Mesenchymal stem cell (in vitro differentiated cells and primary cell): Measurements from ENCODE around the gene SPRED2.

Source experiments
- DNase-seq: peaks from one replicate; pipeline ENCODE4 v3.0.0-alpha.2; 2013
- H2AFZ ChIP-seq: one replicate; pipeline ENCODE4 v1.6.1; 2013; ENCODE audit warnings: low read depth, mild to moderate bottlenecking, control low read depth, inconsistent platforms, low read length, moderate library complexity
- H2AK5ac ChIP-seq: 2 replicates; pipeline ENCODE4 v1.6.1; 2013; ENCODE audit warnings: low read length, moderate library complexity, mild to moderate bottlenecking, inconsistent platforms; ENCODE audit not compliant: severe bottlenecking
- H2BK120ac ChIP-seq: one replicate; pipeline ENCODE4 v1.6.1; 2013; ENCODE audit warnings: low read depth, mild to moderate bottlenecking, inconsistent platforms, low read length, moderate library complexity
- H2BK12ac ChIP-seq, 2 experiments: one replicate each; pipeline ENCODE4 v1.6.1; 2013; ENCODE audit warnings: inconsistent platforms in 2 of 2, low read length in 2 of 2, mild to moderate bottlenecking in 2 of 2, moderate library complexity in 2 of 2, control low read depth in 1 of 2
- H2BK15ac ChIP-seq: one replicate; pipeline ENCODE4 v1.6.1; 2013; ENCODE audit warnings: mild to moderate bottlenecking, low read depth, inconsistent platforms; ENCODE audit not compliant: poor library complexity, severe bottlenecking
- H2BK5ac ChIP-seq: 2 replicates; pipeline ENCODE4 v1.6.1; 2013; ENCODE audit warnings: low read depth, mild to moderate bottlenecking, low read length, control low read depth, inconsistent platforms; ENCODE audit not compliant: poor library complexity, severe bottlenecking
- H3K14ac ChIP-seq, 2 experiments: one replicate each; pipeline ENCODE4 v1.6.1; 2013; ENCODE audit warnings: inconsistent platforms in 2 of 2, low read length in 2 of 2, control low read depth in 1 of 2, mild to moderate bottlenecking in 1 of 2, moderate library complexity in 1 of 2
- H3K18ac ChIP-seq, 2 experiments: one replicate each; pipeline ENCODE4 v1.6.1; 2013; ENCODE audit warnings: inconsistent platforms in 2 of 2, low read length in 2 of 2, control low read depth in 1 of 2, low read depth in 1 of 2, mild to moderate bottlenecking in 1 of 2
- H3K23ac ChIP-seq, 2 experiments: one replicate each; pipeline ENCODE4 v1.6.1; 2013; ENCODE audit warnings: inconsistent platforms in 2 of 2, low read length in 2 of 2, mild to moderate bottlenecking in 2 of 2, moderate library complexity in 2 of 2, control low read depth in 1 of 2
- H3K27ac ChIP-seq: 2 replicates; pipeline ENCODE4 v1.5.1; 2013; ENCODE audit warnings: mild to moderate bottlenecking, moderate library complexity, low read length, control low read depth, inconsistent platforms; ENCODE audit not compliant: poor library complexity, severe bottlenecking
- H3K27me3 ChIP-seq, 2 experiments: 2 replicates each; pipeline versions ENCODE4 v1.6.1 to v1.7.0; 2013; ENCODE audit warnings: low read length in 2 of 2, mild to moderate bottlenecking in 2 of 2, moderate library complexity in 2 of 2, control low read depth in 1 of 2, inconsistent platforms in 1 of 2; ENCODE audit not compliant: control insufficient read depth in 1 of 2, insufficient read depth in 1 of 2
- H3K36me3 ChIP-seq, 2 experiments: 2 replicates each; pipeline versions ENCODE4 v1.6.1 to v1.7.0; 2013; ENCODE audit warnings: low read length in 2 of 2, control low read depth in 1 of 2, inconsistent platforms in 1 of 2, low read depth in 1 of 2, mild to moderate bottlenecking in 1 of 2; ENCODE audit not compliant: insufficient read depth in 2 of 2, control insufficient read depth in 1 of 2
- H3K4ac ChIP-seq, 2 experiments: one replicate each; pipeline ENCODE4 v1.6.1; 2013; ENCODE audit warnings: inconsistent platforms in 2 of 2, low read length in 2 of 2, mild to moderate bottlenecking in 2 of 2, moderate library complexity in 2 of 2, control low read depth in 1 of 2, low read depth in 1 of 2
- H3K4me1 ChIP-seq: 2 replicates; pipeline ENCODE4 v1.6.1; 2013; ENCODE audit warnings: low read depth, low read length, control low read depth; ENCODE audit not compliant: control insufficient read depth, insufficient read depth
- H3K4me2 ChIP-seq: 2 replicates; pipeline ENCODE4 v1.6.1; 2013; ENCODE audit warnings: low read length, mild to moderate bottlenecking, inconsistent platforms; ENCODE audit not compliant: poor library complexity, severe bottlenecking
- H3K4me3 ChIP-seq, 2 experiments: 2 replicates each; pipeline versions ENCODE4 v1.5.1 to v1.7.0; 2013; ENCODE audit warnings: low read length in 2 of 2, mild to moderate bottlenecking in 2 of 2, control low read depth in 1 of 2, low read depth in 1 of 2; ENCODE audit not compliant: insufficient read depth in 1 of 2
- H3K79me1 ChIP-seq: replicated peaks from 2 replicates; pipeline ENCODE4 v1.6.1; 2013; ENCODE audit warnings: mild to moderate bottlenecking, control low read depth, low read length, inconsistent platforms; ENCODE audit not compliant: poor library complexity, severe bottlenecking
- H3K9ac ChIP-seq: 2 replicates; pipeline ENCODE4 v1.7.0; 2013; ENCODE audit warnings: mild to moderate bottlenecking, low read length, moderate library complexity
- H3K9me3 ChIP-seq: 2 replicates; pipeline ENCODE4 v1.7.0; 2013; ENCODE audit warnings: mild to moderate bottlenecking, low read length; ENCODE audit not compliant: control insufficient read depth
- H4K8ac ChIP-seq: one replicate; pipeline ENCODE4 v1.6.1; 2013; ENCODE audit warnings: inconsistent platforms, mild to moderate bottlenecking, low read length, moderate library complexity
- H4K91ac ChIP-seq: one replicate; pipeline ENCODE4 v1.6.1; 2013; ENCODE audit warnings: mild to moderate bottlenecking, low read length, inconsistent platforms
- WGBS: methylation state at CpG from one replicate; pipeline ENCODE4 v1.1.7; 2013; ENCODE audit warnings: mixed read lengths; 5-methylcytosine and 5-hydroxymethylcytosine counted together

Gene SPRED2

GRCh38 chr2:65358678-65359400 lies 73.6 kb downstream of the SPRED2 start:
- Histone ChIP-seq H3K27me3 (no peaks in the 10 kb centered on the region), H4K91ac (no peak overlapping the region), H3K4me2 (no peak overlapping the region), H2BK5ac (no peak overlapping the region), H3K36me3 (peaks cover 0 to 4% of the 10 kb centered on the region in 2 experiments), H3K9me3 (no peaks in the 10 kb centered on the region), H2BK120ac (peak overlapping the region; percentile 1), H2BK15ac (no peak overlapping the region), H3K4me1 (peaks cover 13% of the 10 kb centered on the region), H3K4me3 (peak overlapping the region in 1 of 2 experiments; percentile 53), H3K79me1 (peaks cover 11% of the 10 kb centered on the region), H2BK12ac (peak overlapping the region in 1 of 2 experiments; percentile 83), H3K4ac (peak overlapping the region in 1 of 2 experiments; percentile 81), H3K18ac (peak overlapping the region; percentile 30 to 59), H3K9ac (peak overlapping the region; percentile 58), H2AFZ (no peak overlapping the region), H3K27ac (peak overlapping the region; percentile 61), H2AK5ac (peak overlapping the region; percentile 96), H4K8ac (no peak overlapping the region), H3K14ac (no peak overlapping the region), H3K23ac (no peak overlapping the region)
- 44% methylated on average over 5 of the region's 7 CpGs for WGBS
- peak; percentile 93 for DNase-seq

DNA sequence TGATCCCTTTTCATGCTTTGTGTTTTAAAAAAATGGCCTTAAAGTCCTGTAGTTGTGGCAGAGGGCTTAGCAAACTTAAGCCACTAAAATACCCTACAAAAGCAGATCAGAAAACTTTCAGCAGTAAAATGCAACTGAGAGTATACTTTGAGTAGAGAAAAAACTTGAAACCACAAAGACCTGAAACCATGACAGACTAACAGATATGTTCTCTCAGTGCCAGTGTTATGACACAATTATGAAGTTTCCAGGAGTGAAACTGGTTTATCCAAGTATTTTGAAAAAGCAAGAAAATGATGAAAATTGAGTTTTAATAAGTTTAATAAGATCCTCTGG lies 74.5 kb downstream of the SPRED2 start:
- peaks cover 13% of the 10 kb centered on the region for H3K79me1 ChIP-seq
- no peak overlapping the region for H4K8ac ChIP-seq
- no peak overlapping the region for H3K4me3 ChIP-seq
- peak overlapping the region; percentile 58 for H3K9ac ChIP-seq
- H2AK5ac ChIP-seq, result no peak overlapping the region
- H3K27me3 ChIP-seq, result no peaks in the 10 kb centered on the region
- no peak overlapping the region for H3K14ac ChIP-seq
- no peak overlapping the region for H3K18ac ChIP-seq
- no peak overlapping the region for H2BK5ac ChIP-seq
- peaks cover 0 to 4% of the 10 kb centered on the region in 2 experiments for H3K36me3 ChIP-seq
- H3K23ac ChIP-seq, result no peak overlapping the region
- H2BK15ac ChIP-seq, result no peak overlapping the region
- H2AFZ ChIP-seq, result no peak overlapping the region
- H3K4me2 ChIP-seq, result no peak overlapping the region
- no peak overlapping the region for H3K4ac ChIP-seq
- H2BK120ac ChIP-seq, result no peak overlapping the region
- no peak overlapping the region for H2BK12ac ChIP-seq
- peak; percentile 61 for DNase-seq
- peak overlapping the region; percentile 28 for H3K27ac ChIP-seq
- H3K4me1 ChIP-seq, result peaks cover 13% of the 10 kb centered on the region
- no peaks in the 10 kb centered on the region for H3K9me3 ChIP-seq
- no peak overlapping the region for H4K91ac ChIP-seq

DNA sequence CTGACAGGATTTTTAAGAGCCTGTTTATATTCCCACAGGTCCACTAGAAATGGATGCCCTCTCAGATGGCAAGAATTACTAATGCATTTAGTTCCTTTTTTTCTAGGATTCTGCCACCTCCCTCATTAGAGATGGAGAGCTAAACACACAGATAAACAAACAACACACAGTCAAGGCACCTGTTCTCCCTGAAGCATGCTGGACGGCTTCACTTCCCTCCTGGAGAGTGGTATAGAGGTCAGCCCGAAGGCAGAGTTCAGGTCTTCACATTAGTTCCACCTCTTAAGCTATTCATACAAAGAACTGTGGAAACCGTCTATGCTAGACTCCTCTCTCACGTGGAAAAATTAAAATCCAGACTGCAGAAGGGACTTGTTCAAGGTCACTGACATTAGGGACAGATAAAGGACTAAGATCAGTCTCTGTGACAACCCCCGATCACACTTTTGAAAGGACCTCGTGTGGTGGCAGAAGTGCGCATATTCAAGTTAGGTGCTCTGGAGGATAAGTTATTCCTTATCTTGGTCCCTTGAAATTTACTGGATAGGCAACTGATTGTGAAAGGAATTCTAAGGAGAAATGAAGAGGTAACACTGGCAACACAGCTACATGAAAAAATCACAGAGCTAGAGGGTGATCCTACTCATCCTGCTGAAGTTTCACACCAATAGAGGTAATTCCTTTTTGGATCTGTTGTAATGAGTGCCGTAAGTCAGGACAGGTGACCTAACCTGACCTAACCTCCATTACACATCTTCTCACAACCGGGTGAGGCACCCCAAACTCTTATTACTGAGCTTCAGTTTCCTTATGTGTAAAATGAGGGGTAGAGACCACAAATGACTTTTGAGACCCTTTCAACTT lies 75.1 kb downstream of the SPRED2 start:
- DNase-seq, result no peak
- no peak overlapping the region for H3K9ac ChIP-seq
- no peak overlapping the region for H4K91ac ChIP-seq
- no peak overlapping the region for H3K4ac ChIP-seq
- H2AFZ ChIP-seq, result no peak overlapping the region
- H2BK12ac ChIP-seq, result peak overlapping the region in 1 of 2 experiments; percentile 33
- no peak overlapping the region for H4K8ac ChIP-seq
- no peak overlapping the region for H3K4me3 ChIP-seq
- H2BK5ac ChIP-seq, result no peak overlapping the region
- no peak overlapping the region for H3K23ac ChIP-seq
- peaks cover 13% of the 10 kb centered on the region for H3K4me1 ChIP-seq
- no peak overlapping the region for H3K4me2 ChIP-seq
- H3K79me1 ChIP-seq, result peaks cover 13% of the 10 kb centered on the region
- H3K9me3 ChIP-seq, result no peaks in the 10 kb centered on the region
- H3K36me3 ChIP-seq, result peaks cover 0 to 4% of the 10 kb centered on the region in 2 experiments
- H3K14ac ChIP-seq, result no peak overlapping the region
- H2BK120ac ChIP-seq, result no peak overlapping the region
- peak overlapping the region; percentile 6 to 31 for H3K18ac ChIP-seq
- H2BK15ac ChIP-seq, result no peak overlapping the region
- no peak overlapping the region for H2AK5ac ChIP-seq
- 76% methylated on average over 7 of the region's 9 CpGs for WGBS
- H3K27me3 ChIP-seq, result no peaks in the 10 kb centered on the region
- H3K27ac ChIP-seq, result no peak overlapping the region

GRCh38 chr2:65355186-65355831 lies 77.1 kb downstream of the SPRED2 start:
- H2BK12ac ChIP-seq, result no peak overlapping the region
- H3K4me1 ChIP-seq, result peaks cover 13% of the 10 kb centered on the region
- H3K79me1 ChIP-seq, result peaks cover 21% of the 10 kb centered on the region
- no peak overlapping the region for H2AFZ ChIP-seq
- H3K9me3 ChIP-seq, result no peaks in the 10 kb centered on the region
- H2BK120ac ChIP-seq, result no peak overlapping the region
- no peak overlapping the region for H3K4me3 ChIP-seq
- H4K91ac ChIP-seq, result no peak overlapping the region
- no peak overlapping the region for H2AK5ac ChIP-seq
- no peak overlapping the region for H3K9ac ChIP-seq
- peaks cover 0 to 3% of the 10 kb centered on the region in 2 experiments for H3K36me3 ChIP-seq
- no peak overlapping the region for H3K4me2 ChIP-seq
- no peak overlapping the region for H2BK5ac ChIP-seq
- H3K14ac ChIP-seq, result no peak overlapping the region
- no peaks in the 10 kb centered on the region for H3K27me3 ChIP-seq
- H2BK15ac ChIP-seq, result no peak overlapping the region
- H3K18ac ChIP-seq, result no peak overlapping the region
- H3K4ac ChIP-seq, result no peak overlapping the region
- H4K8ac ChIP-seq, result no peak overlapping the region
- no peak overlapping the region for H3K23ac ChIP-seq
- peak; percentile 43 for DNase-seq
- 46% methylated on average over 7 of the region's 9 CpGs for WGBS
- no peak overlapping the region for H3K27ac ChIP-seq
